K562 (cell line): ENCODE results near the gene PPP2R5A. TPM values are rescaled to one million over a fixed set of nuclear protein-coding genes. Genes with fewer than 3 reads are reported as not detected.
A peak's percentile ranks its signal among the peaks of the same experiment; 100 is the strongest.

ENCODE experiments used
- ARID3A ChIP-seq: IDR thresholded peaks from 2 replicates; pipeline ENCODE4 v1.6.1; 2012; ENCODE audit warnings: low read depth, low read length, improper control_type of control experiment, borderline replicate concordance
- BRD4 ChIP-seq: fragments of 200-600 bp; sonication (generic); IDR thresholded peaks from 2 replicates; pipeline ENCODE4 v1.6.1; 2017; ENCODE audit warnings: inconsistent platforms
- CBX3 ChIP-seq, 2 experiments: IDR thresholded peaks; 1 replicate in 1 of 2; 2 replicates in 1 of 2; pipeline ENCODE4 v1.6.1; 2012; ENCODE audit warnings: inconsistent platforms in 2 of 2, low read length in 2 of 2, borderline replicate concordance in 1 of 2, control low read depth in 1 of 2
- CEBPZ ChIP-seq: fragments of 150-350 bp; IDR thresholded peaks from 2 replicates; pipeline ENCODE4 v1.6.1; 2014; ENCODE audit warnings: low read depth, mild to moderate bottlenecking, low read length, borderline replicate concordance
- DEAF1 ChIP-seq: fragments of 450-650 bp; formaldehyde crosslinking; IDR thresholded peaks from 2 replicates; pipeline ENCODE4 v1.4.0; 2020; ENCODE audit warnings: mild to moderate bottlenecking, moderate library complexity
- GATAD2B ChIP-seq: fragments of 450-650 bp; IDR thresholded peaks from 2 replicates; pipeline ENCODE4 v1.6.1; 2017; ENCODE audit warnings: mild to moderate bottlenecking, borderline replicate concordance
- HDAC6 ChIP-seq: IDR thresholded peaks from 2 replicates; pipeline ENCODE4 v1.6.1; 2012; ENCODE audit warnings: low read depth, mild to moderate bottlenecking, control low read depth, inconsistent platforms, low read length, moderate library complexity
- MXI1 ChIP-seq: IDR thresholded peaks from 2 replicates; pipeline ENCODE4 v1.6.1; 2011; ENCODE audit warnings: low read depth, mild to moderate bottlenecking, improper control_type of control experiment, low read length
- NCOR1 ChIP-seq: fragments of 450-650 bp; IDR thresholded peaks from 2 replicates; pipeline ENCODE4 v1.6.1; 2016; ENCODE audit warnings: mild to moderate bottlenecking, moderate library complexity
- NFE2 ChIP-seq: IDR thresholded peaks from 2 replicates; pipeline ENCODE4 v1.6.1; 2014; ENCODE audit warnings: antibody characterized with exemption, low read depth
- NFRKB ChIP-seq: fragments of 450-650 bp; IDR thresholded peaks from 2 replicates; pipeline ENCODE4 v1.6.1; 2016; ENCODE audit warnings: low read depth
- NR2F6 ChIP-seq: fragments of 450-650 bp; formaldehyde crosslinking; IDR thresholded peaks from 2 replicates; pipeline ENCODE4 v1.4.0; 2020; ENCODE audit warnings: mild to moderate bottlenecking
- PHB2 ChIP-seq: fragments of 450-650 bp; IDR thresholded peaks from 2 replicates; pipeline ENCODE4 v1.6.1; 2017; ENCODE audit warnings: low read depth
- SAFB2 ChIP-seq: fragments of 200-400 bp; formaldehyde crosslinking; IDR thresholded peaks from 2 replicates; pipeline ENCODE4 v1.6.1; 2018; ENCODE audit warnings: borderline replicate concordance, low read length, low read depth, moderate library complexity; ENCODE audit not compliant: severe bottlenecking
- SMC3 ChIP-seq: conservative IDR thresholded peaks from 2 replicates; pipeline ENCODE4 v1.6.1; 2011; ENCODE audit warnings: low read depth, low read length, improper control_type of control experiment; ENCODE audit not compliant: insufficient read depth
- SNAPC5 ChIP-seq: fragments of 250-450 bp; sonication (Bioruptor Pico); IDR thresholded peaks from 2 replicates; pipeline ENCODE4 v1.8.0; 2021; ENCODE audit warnings: moderate library complexity, mild to moderate bottlenecking, inconsistent platforms
- WHSC1 ChIP-seq: IDR thresholded peaks from one replicate; pipeline ENCODE4 v1.6.1; 2012; ENCODE audit warnings: low read length, control low read depth, inconsistent platforms
- XRCC3 ChIP-seq: fragments of 450-650 bp; IDR thresholded peaks from 2 replicates; pipeline ENCODE4 v1.6.1; 2017; ENCODE audit warnings: mild to moderate bottlenecking, moderate library complexity
- ZNF212 ChIP-seq: fragments of 450-650 bp; formaldehyde crosslinking; IDR thresholded peaks from 2 replicates; pipeline ENCODE4 v1.4.0; 2020; ENCODE audit warnings: mild to moderate bottlenecking
- ZNF224 ChIP-seq: sonication (generic); formaldehyde crosslinking; IDR thresholded peaks from 2 replicates; pipeline ENCODE4 v1.8.0; 2022; ENCODE audit warnings: mild to moderate bottlenecking, missing genetic modification reagents
- ZNF23 ChIP-seq: fragments of 250-450 bp; sonication (Bioruptor Pico); IDR thresholded peaks from 2 replicates; pipeline ENCODE4 v1.4.0; 2020; ENCODE audit warnings: mild to moderate bottlenecking
- ZNF324 ChIP-seq: fragments of 250-450 bp; sonication (Bioruptor Pico); IDR thresholded peaks from 2 replicates; pipeline ENCODE4 v1.4.0; 2020; ENCODE audit warnings: mild to moderate bottlenecking
- ZNF445 ChIP-seq: fragments of 250-450 bp; sonication (Bioruptor Pico); IDR thresholded peaks from 2 replicates; pipeline ENCODE4 v1.4.0; 2020; ENCODE audit warnings: low read depth, mild to moderate bottlenecking, moderate library complexity
- ZNF696 ChIP-seq: fragments of 250-450 bp; sonication (Bioruptor Pico); conservative IDR thresholded peaks from 2 replicates; pipeline ENCODE4 v1.4.0; 2020; ENCODE audit warnings: mild to moderate bottlenecking, moderate library complexity
- ZSCAN32 ChIP-seq: fragments of 450-650 bp; formaldehyde crosslinking; IDR thresholded peaks from 2 replicates; pipeline ENCODE4 v1.4.0; 2020; ENCODE audit warnings: mild to moderate bottlenecking, moderate library complexity
- ZZZ3 ChIP-seq: fragments of 450-650 bp; IDR thresholded peaks from 2 replicates; pipeline ENCODE4 v1.6.1; 2016; ENCODE audit warnings: antibody characterized with exemption, mild to moderate bottlenecking, moderate library complexity
- polyA plus RNA-seq, 8 experiments: library from polyadenylated mRNA; depleted of rRNA in 4 of 8; stranded (reverse) in 5 of 8; unstranded in 3 of 8; fragments of >200 nt; fragmentation: Nextera tagmentation in 2 of 8; fragmentation: Illumina TruSeq in 1 of 8; extraction: Ambion mirVana in 2 of 8; extraction: Trizol in 1 of 8; gene quantifications; 2 replicates each; pipeline versions ENCODE4 v1.2.1 to v1.2.3, GENCODE V29; 2011 to 2014; ENCODE audit warnings: inconsistent platforms in 1 of 8, missing spikeins in 1 of 8
- total RNA-seq, 7 experiments: library from RNA; depleted of rRNA in 6 of 7; stranded (reverse); fragments of >200 nt in 6 of 7; fragmentation: Illumina TruSeq in 2 of 7; extraction: Trizol in 2 of 7; gene quantifications; 2 replicates each; pipeline versions ENCODE4 v1.2.1 to v1.2.3, GENCODE V29; 2011 to 2021; ENCODE audit warnings: low replicate concordance in 1 of 7

The PPP2R5A gene
- total and polyA plus RNA-seq, 9 of the 15 experiments (the other 6 are each of a cell fraction or from before 2014, with no cell fraction given), result 26.9 to 106 (median 64.3) TPM

- TF ChIP-seq HDAC6, result no peak
- 0 out of 2 replicates have a peak, but pooled peaks have one; percentile 16 for TF ChIP-seq NR2F6 (CRISPR knock-in tag)
- TF ChIP-seq ZNF696 (CRISPR knock-in tag), result no peak
- 0 out of 2 replicates have a peak, but pooled peaks have one; percentile 5 for TF ChIP-seq DEAF1
- no peak for TF ChIP-seq WHSC1
- no peak for TF ChIP-seq NCOR1
- no peak for TF ChIP-seq GATAD2B
- TF ChIP-seq SAFB2, result no peak
- TF ChIP-seq ZZZ3, result no peak
- no peak for TF ChIP-seq ZNF445 (CRISPR knock-in tag)
- TF ChIP-seq CEBPZ, result no peak
- 0 out of 2 replicates have a peak, but pooled peaks have one; percentile 75 for TF ChIP-seq ZNF212 (CRISPR knock-in tag)
- TF ChIP-seq ZSCAN32 (CRISPR knock-in tag), result 0 out of 2 replicates have a peak, but pooled peaks have one; percentile 14
- no peak for TF ChIP-seq BRD4
- no peak for TF ChIP-seq NFE2
- 0 out of 2 replicates have a peak, but pooled peaks have one; percentile 16 for TF ChIP-seq ZNF23 (CRISPR knock-in tag)
- TF ChIP-seq MXI1, result no peak
- no peak for TF ChIP-seq ARID3A
- TF ChIP-seq SNAPC5 (CRISPR knock-in tag), result no peak
- 0 out of 2 replicates have a peak, but pooled peaks have one; percentile 57 for TF ChIP-seq NFRKB
- TF ChIP-seq PHB2, result no peak
- no peak for TF ChIP-seq CBX3 (IDR thresholded peaks at IDR 0.05; ENCODE audit: borderline replicate concordance in 1 of 2, low read length in 2 of 2)
- no peak for TF ChIP-seq ZNF224 (CRISPR knock-in tag)
- no peak for TF ChIP-seq XRCC3
- no peak for TF ChIP-seq SMC3
- TF ChIP-seq ZNF324 (CRISPR knock-in tag), result 0 out of 2 replicates have a peak, but pooled peaks have one; percentile 23
These were observed 43.3 kb upstream of the PPP2R5A start (continued) for GRCh38 chr1:212241957-212242287.
